ENCODE data around the gene DDHD1. TPM values are rescaled to one million over a fixed set of nuclear protein-coding genes. Genes with fewer than 3 reads are reported as not detected.
"Not testable (repeated sequence)": the region's sequence is repeated elsewhere in the genome, so short reads cannot be mapped to it uniquely, and the experiment has no call there.

The DDHD1 gene
- total RNA-seq, 2 experiments from 2014 or later, result 40.6 to 42.7 TPM

GRCh38 chr14:53180272-53181221 is 27.4 kb upstream of the DDHD1 start:
- peaks cover 2% of the 10 kb centered on the region for H3K36me3 Mint-ChIP-seq
- peak overlapping the region; percentile 3 for H3K4me3 Mint-ChIP-seq

GRCh38 chr14:53179486-53180005 is 26.4 kb upstream of the DDHD1 start:
- peaks cover 38% of the 10 kb centered on the region for H3K4me1 Mint-ChIP-seq (ENCODE audit: low read depth)
- not testable (repeated sequence) for DNase-seq, H3K36me3 Mint-ChIP-seq, H3K27me3 Mint-ChIP-seq, H3K4me3 Mint-ChIP-seq, H3K9me3 Mint-ChIP-seq, H3K27ac Mint-ChIP-seq
- ChIA-PET CTCF (interaction anchor here (0.7 to 2.6 kb wide), 3 partner anchors 12 to 774 kb away, joined by 3 to 15 read pairs (median 4); partner anchors contain the start of gene DDHD1), POLR2A (interaction anchor here (0.7 to 1.9 kb wide), 3 partner anchors 11 to 28 kb away, joined by 3 to 8 read pairs (median 3); no protein-coding TSS in a partner anchor)
- intact Hi-C loops (cut with micrococcal nuclease), result loop anchor here (1.0 to 5.0 kb wide), 4 partner anchors 38 to 357 kb away; partner anchors contain the start of gene FERMT2

More at GRCh38 chr14:53180272-53181221, 27.4 kb upstream of the DDHD1 start:
- Mint-ChIP-seq H3K9me3 (peaks cover 3% of the 10 kb centered on the region), H3K27ac (peak overlapping the region; percentile 67), H3K27me3 (no peaks in the 10 kb centered on the region), H3K4me1 (ENCODE audit: low read depth) (peaks cover 41% of the 10 kb centered on the region)
- intact Hi-C loops (cut with micrococcal nuclease), result loop anchor here (1.0 to 5.0 kb wide), 6 partner anchors 11 to 358 kb away; partner anchors contain the start of genes DDHD1 and FERMT2
- POLR2A ChIA-PET, result interaction anchor here (0.6 to 1.9 kb wide), 5 partner anchors 10 to 72 kb away, joined by 3 to 8 read pairs (median 5); partner anchors contain the start of gene DDHD1
- CTCF ChIA-PET, result interaction anchor here (0.9 to 2.6 kb wide), 3 partner anchors 9 to 28 kb away, joined by 3 to 15 read pairs (median 4); partner anchors contain the start of gene DDHD1
- peak; percentile 75 for DNase-seq

GRCh38 chr14:53175375-53175774 is 22.3 kb upstream of the DDHD1 start:
- intact Hi-C loops (cut with micrococcal nuclease), result no loop called here
- no peak overlapping the region for H3K27ac Mint-ChIP-seq
- no peaks in the 10 kb centered on the region for H3K36me3 Mint-ChIP-seq
- ChIA-PET POLR2A (no interaction called here), CTCF (interaction anchor here (0.7 kb wide), 1 partner anchor 16 kb away, joined by 3 read pairs; no protein-coding TSS in a partner anchor)
- no peak overlapping the region for H3K4me3 Mint-ChIP-seq
- no peak for DNase-seq
- H3K9me3 Mint-ChIP-seq, result no peaks in the 10 kb centered on the region
- H3K27me3 Mint-ChIP-seq, result no peaks in the 10 kb centered on the region
- peaks cover 6% of the 10 kb centered on the region for H3K4me1 Mint-ChIP-seq (ENCODE audit: low read depth)

GRCh38 chr14:53174918-53175317 is 21.8 kb upstream of the DDHD1 start:
- H3K4me3 Mint-ChIP-seq, result no peak overlapping the region
- POLR2A ChIA-PET, result no interaction called here

DNA sequence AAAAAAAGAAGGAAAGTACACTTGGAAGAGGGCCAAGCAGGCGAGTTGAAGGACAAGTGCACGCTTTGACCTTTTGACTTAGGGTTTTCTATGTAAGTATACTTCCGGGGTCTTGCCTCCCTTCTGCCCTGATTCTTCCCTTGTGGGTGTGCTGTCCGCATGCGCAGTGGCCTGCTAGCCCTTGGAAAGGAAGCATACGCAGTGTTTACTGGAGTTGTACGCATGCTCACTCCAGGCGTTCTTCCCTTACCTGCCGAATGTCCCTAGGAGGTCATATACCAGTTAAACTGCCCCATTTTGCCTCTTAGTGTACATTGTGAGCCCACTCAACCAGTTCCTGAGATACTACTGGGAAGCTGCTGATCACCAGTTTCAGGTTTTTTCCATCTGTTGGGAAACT is 15.7 kb upstream of the DDHD1 start:
- no peaks in the 10 kb centered on the region for H3K4me1 Mint-ChIP-seq (ENCODE audit: low read depth)
- H3K4me3 Mint-ChIP-seq, result no peak overlapping the region
- POLR2A ChIA-PET, result no interaction called here
- H3K27me3 Mint-ChIP-seq, result no peaks in the 10 kb centered on the region
- H3K36me3 Mint-ChIP-seq, result no peaks in the 10 kb centered on the region
- H3K27ac Mint-ChIP-seq, result no peak overlapping the region
- no peaks in the 10 kb centered on the region for H3K9me3 Mint-ChIP-seq
- no peak for DNase-seq
- intact Hi-C loops (cut with micrococcal nuclease), result no loop called here
- CTCF ChIA-PET, result interaction anchor here (0.7 kb wide), 1 partner anchor 462 kb away, joined by 3 read pairs; no protein-coding TSS in a partner anchor

More at GRCh38 chr14:53174918-53175317, 21.8 kb upstream of the DDHD1 start:
- no peak for DNase-seq
- intact Hi-C loops (cut with micrococcal nuclease), result no loop called here
- H3K36me3 Mint-ChIP-seq, result no peaks in the 10 kb centered on the region
- no peaks in the 10 kb centered on the region for H3K27me3 Mint-ChIP-seq
- CTCF ChIA-PET, result interaction anchor here (0.7 kb wide), 1 partner anchor 15 kb away, joined by 3 read pairs; no protein-coding TSS in a partner anchor
- H3K9me3 Mint-ChIP-seq, result no peaks in the 10 kb centered on the region
- H3K27ac Mint-ChIP-seq, result no peak overlapping the region
- peaks cover 1% of the 10 kb centered on the region for H3K4me1 Mint-ChIP-seq (ENCODE audit: low read depth)

DNA sequence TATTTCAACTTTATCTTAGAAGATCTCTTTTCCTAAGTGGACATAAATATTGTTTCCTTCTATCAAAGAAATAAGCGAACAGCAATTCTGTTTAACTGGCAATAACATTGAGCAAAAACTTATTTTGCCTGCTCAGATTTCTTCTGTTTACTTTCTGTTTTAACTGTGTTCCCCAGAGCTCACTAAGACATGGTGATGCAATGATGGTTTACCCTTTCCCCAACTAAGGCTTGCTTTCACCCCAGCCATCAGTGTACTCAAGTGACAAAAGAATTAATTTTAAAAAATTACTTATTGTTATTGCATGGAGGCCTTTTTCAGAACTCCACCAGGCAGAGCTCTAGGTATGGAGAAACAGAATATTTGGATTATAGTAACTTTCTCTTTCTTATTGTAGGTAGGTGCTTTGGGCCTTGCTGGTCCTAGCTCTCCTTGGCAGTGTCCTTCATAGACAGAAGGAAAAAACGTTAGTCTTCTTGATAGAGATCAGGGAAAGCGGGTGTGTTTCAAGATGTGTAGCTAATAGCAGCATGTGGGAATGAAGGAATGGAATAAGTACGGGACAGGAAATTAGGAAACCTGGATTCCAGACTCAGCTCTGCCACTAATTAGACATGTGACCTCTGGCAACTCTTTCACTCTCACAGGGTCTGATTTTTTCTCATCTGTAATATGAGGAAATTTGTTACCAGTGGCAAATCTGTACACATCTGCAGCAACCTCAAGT is 14.6 kb upstream of the DDHD1 start:
- H3K4me1 Mint-ChIP-seq (ENCODE audit: low read depth), result no peaks in the 10 kb centered on the region
- no peak overlapping the region for H3K27ac Mint-ChIP-seq
- ChIA-PET CTCF (no interaction called here), POLR2A (no interaction called here)
- intact Hi-C loops (cut with micrococcal nuclease), result no loop called here
- H3K36me3 Mint-ChIP-seq, result no peaks in the 10 kb centered on the region
- H3K9me3 Mint-ChIP-seq, result peaks cover 3% of the 10 kb centered on the region
- no peak for DNase-seq
- no peak overlapping the region for H3K4me3 Mint-ChIP-seq
- no peaks in the 10 kb centered on the region for H3K27me3 Mint-ChIP-seq

DNA sequence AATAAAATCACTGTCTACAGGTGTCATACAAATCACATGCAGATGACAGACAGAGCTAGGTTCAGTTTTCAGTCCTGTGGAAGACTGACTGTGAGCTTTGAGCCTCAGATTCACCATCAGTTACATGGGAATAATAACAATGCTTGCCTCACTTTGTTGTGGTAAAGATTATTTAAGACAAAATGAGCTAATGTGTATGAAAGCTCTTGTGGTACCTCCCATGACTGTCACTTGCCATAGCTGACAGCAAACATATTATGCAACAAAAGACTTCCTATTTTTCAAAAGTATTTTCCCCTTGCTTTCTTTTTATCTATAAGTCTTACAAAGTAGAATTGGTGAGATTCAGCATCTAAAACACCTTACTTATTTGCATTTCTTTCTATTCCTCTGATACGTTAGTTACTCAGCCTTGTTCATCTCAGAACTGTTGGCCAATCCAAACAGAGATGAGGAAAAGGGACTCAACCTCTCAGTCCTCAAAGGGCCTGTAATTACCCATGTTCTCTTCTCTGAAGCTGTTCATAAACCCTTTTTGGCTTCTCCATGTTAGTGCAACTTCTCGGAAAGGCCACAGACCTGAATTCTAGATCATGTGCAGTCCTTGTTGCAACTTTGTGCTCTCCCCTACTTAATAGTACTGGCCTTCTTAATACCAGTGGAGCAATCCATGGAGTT is 8.8 kb upstream of the DDHD1 start:
- Mint-ChIP-seq H3K4me1 (ENCODE audit: low read depth) (peaks cover 7% of the 10 kb centered on the region), H3K27me3 (no peaks in the 10 kb centered on the region), H3K36me3 (no peaks in the 10 kb centered on the region), H3K4me3 (no peak overlapping the region), H3K9me3 (peaks cover 3% of the 10 kb centered on the region), H3K27ac (no peak overlapping the region)
- no peak for DNase-seq
- intact Hi-C loops (cut with micrococcal nuclease), result no loop called here
- ChIA-PET CTCF (interaction anchor here (0.6 kb wide), 1 partner anchor 20 kb away, joined by 3 read pairs; no protein-coding TSS in a partner anchor), POLR2A (interaction anchor here (1.5 kb wide), 1 partner anchor 8 kb away, joined by 3 read pairs; the partner anchor contains the start of gene DDHD1)

- intact Hi-C loops (cut with micrococcal nuclease), result loop anchor here (10.0 kb wide), 1 partner anchor 421 kb away; the partner anchor contains the start of gene STYX
- Mint-ChIP-seq H3K27me3 (no peaks in the 10 kb centered on the region), H3K9me3 (no peaks in the 10 kb centered on the region), H3K4me1 (ENCODE audit: low read depth) (peaks cover 13% of the 10 kb centered on the region), H3K27ac (no peak overlapping the region), H3K36me3 (peaks cover 16% of the 10 kb centered on the region), H3K4me3 (no peak overlapping the region)
- DNase-seq, result no peak
- ChIA-PET CTCF (interaction anchor here (1.0 kb wide), 1 partner anchor 17 kb away, joined by 4 read pairs; no protein-coding TSS in a partner anchor), POLR2A (no interaction called here)
These were observed 3.1 kb upstream of the DDHD1 start for GRCh38 chr14:53156238-53156637.

DNA sequence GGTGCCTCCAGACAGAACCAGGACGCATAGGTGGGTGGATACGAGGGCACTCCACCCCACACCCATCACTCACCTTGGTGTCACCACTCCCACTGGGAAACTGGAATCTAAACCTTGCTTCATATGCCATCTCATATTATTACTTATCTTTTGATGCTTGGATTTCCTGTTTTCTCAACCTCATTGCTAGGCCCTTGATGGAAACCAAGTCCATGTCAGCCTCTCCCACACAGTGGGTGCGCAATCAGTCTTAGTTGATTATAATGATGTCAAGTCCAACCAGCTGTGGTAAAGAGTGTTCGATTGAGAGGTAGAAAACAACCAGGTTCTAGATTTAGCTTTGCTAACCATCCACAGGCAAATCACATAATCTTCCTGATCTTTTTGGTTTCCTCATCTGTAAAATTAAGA is 584 bp upstream of the DDHD1 start:
- peak; percentile 75 for DNase-seq
- no peaks in the 10 kb centered on the region for H3K27me3 Mint-ChIP-seq
- H3K9me3 Mint-ChIP-seq, result no peaks in the 10 kb centered on the region
- peak overlapping the region; percentile 98 for H3K27ac Mint-ChIP-seq
- H3K36me3 Mint-ChIP-seq, result peaks cover 24% of the 10 kb centered on the region
- ChIA-PET POLR2A (interaction anchor here (0.9 to 5.6 kb wide), 11 partner anchors 8 to 413 kb away, joined by 3 to 55 read pairs (median 5); no protein-coding TSS in a partner anchor), CTCF (interaction anchor here (0.9 to 3.6 kb wide), 6 partner anchors 27 to 142 kb away, joined by 3 to 27 read pairs (median 10); no protein-coding TSS in a partner anchor)
- intact Hi-C loops (cut with micrococcal nuclease), result loop anchor here (1.0 to 10.0 kb wide), 9 partner anchors 9 to 1281 kb away; partner anchors contain the start of genes FERMT2, GPR137C, STYX and TXNDC16
- H3K4me3 Mint-ChIP-seq, result peak overlapping the region; percentile 87
- H3K4me1 Mint-ChIP-seq (ENCODE audit: low read depth), result peaks cover 29% of the 10 kb centered on the region

GRCh38 chr14:53152184-53152886 is 788 bp downstream of the DDHD1 start:
- intact Hi-C loops (cut with micrococcal nuclease), result loop anchor here (2.0 to 10.0 kb wide), 4 partner anchors 202 to 1282 kb away; partner anchors contain the start of genes FERMT2, GPR137C, STYX and TXNDC16
- Mint-ChIP-seq H3K4me3 (peak overlapping the region; percentile 100), H3K9me3 (no peaks in the 10 kb centered on the region), H3K4me1 (ENCODE audit: low read depth) (peaks cover 43% of the 10 kb centered on the region), H3K27me3 (no peaks in the 10 kb centered on the region), H3K27ac (peak overlapping the region; percentile 99), H3K36me3 (peaks cover 26% of the 10 kb centered on the region)
- POLR2A ChIA-PET, result interaction anchor here (0.6 to 5.6 kb wide), 15 partner anchors 26 to 423 kb away, joined by 3 to 55 read pairs (median 4); no protein-coding TSS in a partner anchor
- CTCF ChIA-PET, result interaction anchor here (0.5 to 3.6 kb wide), 15 partner anchors 10 to 154 kb away, joined by 3 to 27 read pairs (median 5); no protein-coding TSS in a partner anchor
- DNase-seq, result peak; percentile 79

Measured in activated CD4-positive, alpha-beta memory T cell treated with anti-CD3 and anti-CD28 coated beads for 36 hours (primary cell).